Lower leg skin (tissue), 3 donors: ENCODE measurements around the gene ATPAF1.

ENCODE experiments used
- POLR2A ChIP-seq, 2 donors: fragments of 450-650 bp; IDR thresholded peaks; one replicate each; pipeline ENCODE4 v1.6.1; 2016 to 2017; ENCODE audit warnings: antibody characterized with exemption in 2 of 2, mild to moderate bottlenecking in 1 of 2, moderate library complexity in 1 of 2
- TF ChIP-seq, protein P1 (sequence below), 3 donors: fragments of 450-650 bp; IDR thresholded peaks; one replicate each; pipeline ENCODE4 v1.5.1; 2016; ENCODE audit warnings: antibody characterized with exemption in 3 of 3, mild to moderate bottlenecking in 3 of 3, moderate library complexity in 2 of 3

DNA sequence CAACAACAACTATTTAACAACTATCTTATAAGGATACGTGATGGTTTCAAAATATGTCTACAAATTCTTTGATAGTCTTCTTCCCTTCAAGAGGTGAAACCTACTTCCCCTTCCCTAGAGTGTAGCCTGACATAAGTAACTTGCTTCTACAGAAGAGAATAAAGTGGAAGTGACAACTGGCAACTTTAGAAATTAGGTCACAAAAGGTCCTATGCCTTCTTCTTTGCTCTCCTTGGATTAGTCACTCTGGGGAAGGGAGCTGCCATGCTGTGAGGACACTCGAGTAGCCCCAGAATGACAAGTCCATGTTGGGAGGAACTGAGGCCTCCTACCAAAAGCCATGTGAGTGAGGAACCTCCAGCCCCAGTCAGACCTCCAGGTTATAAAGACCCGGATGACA, 31.5 kb upstream of the ATPAF1 start:
- TF ChIP-seq, protein P1, sequence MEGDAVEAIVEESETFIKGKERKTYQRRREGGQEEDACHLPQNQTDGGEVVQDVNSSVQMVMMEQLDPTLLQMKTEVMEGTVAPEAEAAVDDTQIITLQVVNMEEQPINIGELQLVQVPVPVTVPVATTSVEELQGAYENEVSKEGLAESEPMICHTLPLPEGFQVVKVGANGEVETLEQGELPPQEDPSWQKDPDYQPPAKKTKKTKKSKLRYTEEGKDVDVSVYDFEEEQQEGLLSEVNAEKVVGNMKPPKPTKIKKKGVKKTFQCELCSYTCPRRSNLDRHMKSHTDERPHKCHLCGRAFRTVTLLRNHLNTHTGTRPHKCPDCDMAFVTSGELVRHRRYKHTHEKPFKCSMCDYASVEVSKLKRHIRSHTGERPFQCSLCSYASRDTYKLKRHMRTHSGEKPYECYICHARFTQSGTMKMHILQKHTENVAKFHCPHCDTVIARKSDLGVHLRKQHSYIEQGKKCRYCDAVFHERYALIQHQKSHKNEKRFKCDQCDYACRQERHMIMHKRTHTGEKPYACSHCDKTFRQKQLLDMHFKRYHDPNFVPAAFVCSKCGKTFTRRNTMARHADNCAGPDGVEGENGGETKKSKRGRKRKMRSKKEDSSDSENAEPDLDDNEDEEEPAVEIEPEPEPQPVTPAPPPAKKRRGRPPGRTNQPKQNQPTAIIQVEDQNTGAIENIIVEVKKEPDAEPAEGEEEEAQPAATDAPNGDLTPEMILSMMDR (IDR thresholded peaks at IDR 0.05): no peak
- TF ChIP-seq POLR2A (IDR thresholded peaks at IDR 0.05): no peak
